Testis (tissue), 2 donors: ENCODE results near the gene KATNAL2.

Source experiments
- POLR2A ChIP-seq: fragments of 450-650 bp; IDR thresholded peaks from one replicate; pipeline ENCODE4 v1.6.1; 2017; ENCODE audit warnings: antibody characterized with exemption, mild to moderate bottlenecking, moderate library complexity
- TF ChIP-seq, protein P1 (sequence below), 3 experiments: fragments of 450-650 bp in 2 of 3; fragments of 200-600 bp in 1 of 3; sonication (generic) in 1 of 3; IDR thresholded peaks; one replicate each; pipeline ENCODE4 v1.5.1; 2016 to 2019; ENCODE audit warnings: antibody characterized with exemption in 3 of 3, mild to moderate bottlenecking in 2 of 3, moderate library complexity in 1 of 3

DNA sequence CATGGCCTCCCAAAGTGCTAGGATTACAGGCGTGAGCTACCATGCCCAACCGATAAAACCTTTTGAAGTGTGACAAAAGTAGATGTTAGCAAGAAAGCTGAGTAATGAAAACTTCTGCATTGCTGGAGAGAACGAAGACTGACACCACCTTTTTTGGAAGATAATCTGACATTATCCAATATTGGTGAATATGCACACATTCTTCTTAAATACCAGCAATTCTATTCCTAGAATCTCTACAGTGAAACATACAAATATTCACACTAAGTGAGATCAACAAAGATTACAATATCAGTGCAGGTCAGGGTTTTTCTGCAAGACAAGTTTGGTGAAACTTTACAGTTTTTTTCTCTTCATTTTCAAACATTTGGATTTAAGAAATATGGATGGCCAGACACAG lies 7.9 kb upstream of the KATNAL2 start:
- no peak for TF ChIP-seq POLR2A
- TF ChIP-seq, protein P1, sequence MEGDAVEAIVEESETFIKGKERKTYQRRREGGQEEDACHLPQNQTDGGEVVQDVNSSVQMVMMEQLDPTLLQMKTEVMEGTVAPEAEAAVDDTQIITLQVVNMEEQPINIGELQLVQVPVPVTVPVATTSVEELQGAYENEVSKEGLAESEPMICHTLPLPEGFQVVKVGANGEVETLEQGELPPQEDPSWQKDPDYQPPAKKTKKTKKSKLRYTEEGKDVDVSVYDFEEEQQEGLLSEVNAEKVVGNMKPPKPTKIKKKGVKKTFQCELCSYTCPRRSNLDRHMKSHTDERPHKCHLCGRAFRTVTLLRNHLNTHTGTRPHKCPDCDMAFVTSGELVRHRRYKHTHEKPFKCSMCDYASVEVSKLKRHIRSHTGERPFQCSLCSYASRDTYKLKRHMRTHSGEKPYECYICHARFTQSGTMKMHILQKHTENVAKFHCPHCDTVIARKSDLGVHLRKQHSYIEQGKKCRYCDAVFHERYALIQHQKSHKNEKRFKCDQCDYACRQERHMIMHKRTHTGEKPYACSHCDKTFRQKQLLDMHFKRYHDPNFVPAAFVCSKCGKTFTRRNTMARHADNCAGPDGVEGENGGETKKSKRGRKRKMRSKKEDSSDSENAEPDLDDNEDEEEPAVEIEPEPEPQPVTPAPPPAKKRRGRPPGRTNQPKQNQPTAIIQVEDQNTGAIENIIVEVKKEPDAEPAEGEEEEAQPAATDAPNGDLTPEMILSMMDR (IDR thresholded peaks at IDR 0.05), result no peak
